ENCODE results near the gene C19orf44. TPM values are rescaled to one million over a fixed set of nuclear protein-coding genes. Genes with fewer than 3 reads are reported as not detected.
"Not testable (repeated sequence)": the region's sequence is repeated elsewhere in the genome, so short reads cannot be mapped to it uniquely, and the experiment has no call there.

The C19orf44 gene
- total RNA-seq, 2 donors from 2014 or later = 1.3 to 2.1 TPM

DNA sequence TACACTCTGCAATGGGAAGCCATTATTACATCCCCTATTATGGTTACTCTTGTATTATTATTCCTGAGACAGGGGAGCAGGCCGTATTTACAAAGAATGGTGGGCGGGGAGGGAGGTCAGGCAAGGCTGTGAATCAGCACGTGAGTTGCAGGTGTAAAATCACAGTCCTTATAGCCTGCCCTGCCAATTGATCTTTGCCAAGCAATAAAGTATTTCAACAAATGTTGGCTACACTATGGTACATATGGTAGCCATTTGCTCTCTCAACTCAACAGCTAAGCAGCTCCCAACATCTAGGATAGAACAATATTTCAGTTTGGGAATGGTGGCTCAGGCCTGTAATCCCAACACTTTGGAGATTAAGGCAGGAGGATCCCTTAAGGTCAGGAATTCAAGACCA lies 36.5 kb upstream of the C19orf44 start:
- ATAC-seq (no peak), DNase-seq (no peak)
- Mint-ChIP-seq H3K4me3 (peak overlapping the region; percentile 36), H3K4me1 (peaks cover 49% of the 10 kb centered on the region), H3K27me3 (no peaks in the 10 kb centered on the region), H3K27ac (no peak overlapping the region), H3K36me3 (ENCODE audit: low read depth) (peaks cover 7% of the 10 kb centered on the region)
- H3K9me3 ChIP-seq (ENCODE audit: control insufficient read depth, low read length, poor library complexity, severe bottlenecking) = no peaks in the 10 kb centered on the region

DNA sequence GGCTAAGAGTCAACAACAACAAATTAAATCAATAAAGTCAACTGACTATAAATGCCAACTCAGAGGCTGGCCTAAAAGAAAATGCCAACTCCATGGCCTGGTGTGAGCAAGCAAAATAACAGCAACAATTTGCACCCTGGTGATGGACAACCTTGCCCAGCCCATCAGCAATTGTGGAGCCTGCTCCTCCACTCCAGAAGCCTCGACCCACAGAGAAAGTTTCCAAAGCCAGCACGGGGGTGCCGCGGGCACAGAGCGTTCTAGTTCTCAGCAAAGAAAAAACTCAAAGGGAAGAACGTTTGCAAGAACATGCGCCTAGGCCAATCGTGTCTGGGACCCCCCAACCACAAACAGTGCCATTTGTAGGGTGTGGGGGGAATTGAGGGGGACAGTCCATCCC lies 35.7 kb upstream of the C19orf44 start:
- H3K27me3 Mint-ChIP-seq = no peaks in the 10 kb centered on the region
- no peak for DNase-seq
- peaks cover 7% of the 10 kb centered on the region for H3K36me3 Mint-ChIP-seq (ENCODE audit: low read depth)
- H3K4me1 Mint-ChIP-seq = peaks cover 50% of the 10 kb centered on the region
- no peak overlapping the region for H3K4me3 Mint-ChIP-seq
- no peak for ATAC-seq
- H3K9me3 ChIP-seq (ENCODE audit: control insufficient read depth, low read length, poor library complexity, severe bottlenecking) = no peaks in the 10 kb centered on the region
- H3K27ac Mint-ChIP-seq = peak overlapping the region; percentile 1

DNA sequence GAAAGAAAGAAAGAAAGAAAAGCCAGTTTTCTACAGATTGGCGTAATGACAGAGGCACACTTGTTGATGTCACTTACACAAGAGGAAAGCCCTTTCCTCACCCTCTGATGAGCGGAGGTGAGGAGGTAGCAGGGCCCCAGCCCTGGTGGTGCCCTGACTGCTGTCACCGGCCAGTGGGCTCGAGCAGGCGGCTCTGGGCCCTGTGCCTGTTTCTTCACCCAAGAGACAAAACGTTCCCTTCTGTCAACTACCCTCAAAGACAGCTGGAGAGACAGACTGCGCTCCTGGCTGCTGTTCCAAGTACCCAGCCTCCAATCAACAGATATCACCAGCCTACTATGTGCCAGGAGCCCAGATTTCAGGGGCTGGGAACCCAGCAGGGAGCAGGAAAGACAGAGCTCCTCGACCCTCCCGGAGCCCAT lies 34.6 kb upstream of the C19orf44 start:
- no peaks in the 10 kb centered on the region for H3K9me3 ChIP-seq (ENCODE audit: control insufficient read depth, low read length, poor library complexity, severe bottlenecking)
- Mint-ChIP-seq H3K36me3 (ENCODE audit: low read depth) (peaks cover 6% of the 10 kb centered on the region), H3K27ac (peak overlapping the region; percentile 41), H3K4me3 (no peak overlapping the region), H3K27me3 (no peaks in the 10 kb centered on the region), H3K4me1 (peaks cover 50% of the 10 kb centered on the region)
- ATAC-seq = no peak
- no peak for DNase-seq

DNA sequence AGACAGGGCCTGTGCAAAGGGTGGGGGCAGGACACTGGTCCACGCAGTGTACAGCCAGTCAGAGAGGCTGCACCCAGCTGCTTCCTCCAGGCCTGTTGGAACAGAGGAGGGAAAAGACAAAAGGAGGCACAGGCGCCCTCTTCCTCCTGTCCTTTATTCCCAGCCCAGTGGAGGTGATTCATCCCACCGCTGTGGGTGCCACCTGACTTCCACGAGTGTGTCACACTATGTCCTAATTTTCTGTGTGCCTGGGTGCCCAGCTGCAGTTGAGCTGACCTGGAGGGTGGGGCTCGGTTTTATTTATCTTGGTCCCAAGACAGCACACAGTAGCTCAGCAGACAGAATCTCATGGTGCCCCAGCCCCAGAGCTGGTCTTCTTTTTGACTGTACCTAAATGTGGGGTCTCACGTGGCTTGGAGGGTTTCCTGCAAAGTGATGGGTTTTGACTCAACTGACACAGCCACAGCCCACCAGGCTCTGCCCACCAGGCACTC lies 33.4 kb upstream of the C19orf44 start:
- Mint-ChIP-seq H3K4me1 (peaks cover 46% of the 10 kb centered on the region), H3K36me3 (ENCODE audit: low read depth) (peaks cover 6% of the 10 kb centered on the region), H3K27me3 (no peaks in the 10 kb centered on the region), H3K4me3 (no peak overlapping the region), H3K27ac (peak overlapping the region; percentile 90)
- no peak for ATAC-seq
- no peak for DNase-seq
- H3K9me3 ChIP-seq (ENCODE audit: control insufficient read depth, low read length, poor library complexity, severe bottlenecking) = no peaks in the 10 kb centered on the region

DNA sequence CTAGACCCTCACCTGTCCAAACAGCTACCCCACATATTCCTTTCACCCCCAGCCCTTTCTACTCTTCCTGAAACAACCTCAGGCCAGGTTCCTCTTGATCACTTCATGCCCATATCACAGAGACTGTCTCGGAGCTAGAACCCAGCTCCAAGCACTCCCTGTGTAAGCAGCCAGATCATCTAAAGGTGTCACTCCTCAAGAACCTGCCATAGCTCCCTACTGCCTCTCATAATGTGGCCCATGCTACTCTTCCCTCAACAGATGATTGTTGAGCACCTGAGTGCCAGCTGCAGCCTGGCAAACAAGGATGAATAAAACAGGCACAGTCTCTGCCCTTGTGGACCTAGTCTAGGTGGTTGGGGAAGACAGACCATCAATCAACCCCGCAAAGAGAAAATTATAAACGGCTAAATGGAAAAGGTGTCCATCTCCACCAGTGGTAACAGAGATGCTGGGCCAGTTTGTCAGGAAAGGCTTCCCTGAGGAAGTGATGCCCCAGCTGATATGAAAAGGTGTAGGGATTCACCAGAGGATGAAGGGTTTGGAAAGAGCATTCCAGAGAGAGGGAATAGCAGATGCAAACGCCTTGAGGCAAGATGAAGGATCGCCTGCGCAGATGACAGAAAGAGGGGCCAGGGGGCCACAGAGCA lies 32.7 kb upstream of the C19orf44 start:
- Mint-ChIP-seq H3K4me1 (peaks cover 43% of the 10 kb centered on the region), H3K27me3 (no peaks in the 10 kb centered on the region), H3K4me3 (no peak overlapping the region), H3K36me3 (ENCODE audit: low read depth) (peaks cover 5% of the 10 kb centered on the region), H3K27ac (peak overlapping the region; percentile 90)
- no peaks in the 10 kb centered on the region for H3K9me3 ChIP-seq (ENCODE audit: control insufficient read depth, low read length, poor library complexity, severe bottlenecking)
- no peak for ATAC-seq
- DNase-seq = no peak

DNA sequence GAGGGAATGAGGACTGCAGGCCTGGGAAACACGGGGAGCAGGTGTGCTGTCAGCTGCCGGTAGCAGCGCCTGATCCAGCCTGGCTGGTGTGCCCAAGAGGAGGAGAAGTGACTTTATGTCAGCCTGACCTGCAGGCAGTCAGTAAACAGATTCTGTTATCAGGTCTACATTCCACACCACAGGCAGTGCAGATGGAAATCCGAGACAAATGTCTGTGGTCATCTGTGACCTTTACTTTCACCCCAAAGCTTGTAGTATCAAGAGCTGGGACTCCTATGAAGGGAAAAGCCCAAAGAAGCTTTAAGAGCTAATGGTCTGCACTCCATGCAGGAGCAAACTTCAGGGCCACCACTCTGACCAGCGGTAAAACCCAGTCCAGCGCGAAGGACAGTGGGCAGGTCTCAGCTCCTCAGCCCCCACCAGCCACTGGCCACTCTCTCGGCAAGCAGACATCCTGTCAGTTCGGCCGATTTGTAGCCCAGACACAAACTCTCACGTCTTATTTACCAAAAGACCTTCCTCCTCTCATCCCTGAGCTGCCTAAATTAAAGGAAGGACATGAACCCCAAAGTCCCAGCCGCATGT lies 32.1 kb upstream of the C19orf44 start:
- Mint-ChIP-seq H3K4me1 (peaks cover 44% of the 10 kb centered on the region), H3K27me3 (no peaks in the 10 kb centered on the region), H3K36me3 (ENCODE audit: low read depth) (peaks cover 2% of the 10 kb centered on the region), H3K27ac (peak overlapping the region; percentile 90), H3K4me3 (no peak overlapping the region)
- H3K9me3 ChIP-seq (ENCODE audit: control insufficient read depth, low read length, poor library complexity, severe bottlenecking) = no peaks in the 10 kb centered on the region
- DNase-seq (no peak), ATAC-seq (no peak)

DNA sequence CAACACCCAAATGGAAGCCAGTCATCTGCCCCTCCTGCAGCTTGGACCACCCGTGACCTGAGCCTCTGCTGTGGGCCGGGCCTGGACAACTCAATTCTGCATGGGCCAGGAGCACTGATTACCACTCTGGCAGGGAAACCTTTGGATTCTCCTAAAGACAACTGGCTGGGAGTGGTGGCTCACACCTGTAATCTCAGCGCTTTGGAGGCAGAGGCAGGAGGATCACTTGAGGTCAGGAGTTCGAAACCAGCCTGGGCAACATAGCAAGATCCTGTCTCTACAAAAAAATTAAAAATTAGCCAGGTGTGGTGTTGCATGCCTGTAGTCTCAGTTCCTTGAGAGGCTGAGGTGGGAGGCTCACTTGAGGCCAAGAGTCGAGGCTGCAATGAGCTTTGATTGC lies 31.0 kb upstream of the C19orf44 start:
- no peak overlapping the region for H3K4me3 Mint-ChIP-seq
- peaks cover 2% of the 10 kb centered on the region for H3K36me3 Mint-ChIP-seq (ENCODE audit: low read depth)
- peaks cover 46% of the 10 kb centered on the region for H3K4me1 Mint-ChIP-seq
- no peak for ATAC-seq
- no peak for DNase-seq
- no peak overlapping the region for H3K27ac Mint-ChIP-seq
- H3K27me3 Mint-ChIP-seq = no peaks in the 10 kb centered on the region
- no peaks in the 10 kb centered on the region for H3K9me3 ChIP-seq (ENCODE audit: control insufficient read depth, low read length, poor library complexity, severe bottlenecking)

DNA sequence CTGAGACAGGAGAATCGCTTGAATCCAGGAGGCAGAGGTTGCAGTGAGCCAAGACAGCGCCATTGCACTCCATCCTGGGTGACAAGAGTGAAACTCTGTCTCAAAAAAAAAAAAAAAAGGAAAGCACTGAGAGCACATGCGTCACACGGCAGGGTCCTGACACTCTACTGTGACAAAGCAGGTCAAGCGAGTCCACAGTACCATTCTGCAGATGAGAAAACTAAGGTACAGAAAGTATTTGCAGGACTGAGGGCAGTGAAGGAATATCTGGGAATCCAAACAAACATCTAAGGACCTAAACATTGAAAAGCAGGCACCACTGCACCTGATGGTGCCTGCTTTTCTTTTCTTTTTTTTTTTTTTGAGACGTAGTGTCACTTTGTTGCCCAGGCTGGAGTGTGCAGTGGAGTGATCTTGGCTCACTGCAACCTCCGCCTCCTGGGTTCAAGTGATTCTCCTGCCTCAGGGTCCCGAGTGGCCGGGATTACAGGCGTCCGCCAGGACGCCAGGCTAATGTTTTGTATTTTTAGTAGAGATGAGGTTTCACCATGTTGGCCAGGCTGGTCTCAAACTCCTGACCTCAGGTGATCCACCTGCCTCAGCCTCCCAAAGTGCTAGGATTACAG lies 29.3 kb upstream of the C19orf44 start:
- peaks cover 50% of the 10 kb centered on the region for H3K4me1 Mint-ChIP-seq
- not testable (repeated sequence) for H3K27me3 Mint-ChIP-seq; H3K27ac Mint-ChIP-seq; H3K36me3 Mint-ChIP-seq (ENCODE audit: low read depth); H3K4me3 Mint-ChIP-seq; H3K9me3 ChIP-seq (ENCODE audit: control insufficient read depth, low read length, poor library complexity, severe bottlenecking); DNase-seq; ATAC-seq

DNA sequence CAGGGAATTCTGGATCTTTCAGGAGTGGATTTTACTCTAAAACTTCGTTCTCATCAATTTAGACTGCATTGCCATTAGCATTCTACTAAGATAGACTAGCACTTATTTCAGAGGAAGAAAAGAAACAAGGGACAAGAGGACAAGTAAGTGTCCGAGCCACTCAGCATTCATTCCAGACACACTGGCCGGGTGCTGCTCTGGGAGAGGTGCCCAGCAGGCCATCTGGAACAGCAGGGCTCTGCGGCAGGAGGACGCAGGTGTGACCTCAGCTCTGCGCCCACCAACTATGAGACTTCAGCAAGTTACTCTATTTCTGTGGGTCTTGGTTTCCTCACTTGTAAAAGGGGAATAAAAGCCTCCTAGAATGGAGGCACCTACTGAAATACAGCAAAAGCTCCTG lies 28.6 kb upstream of the C19orf44 start:
- H3K4me1 Mint-ChIP-seq = peaks cover 47% of the 10 kb centered on the region
- ATAC-seq = no peak
- H3K4me3 Mint-ChIP-seq = no peak overlapping the region

DNA sequence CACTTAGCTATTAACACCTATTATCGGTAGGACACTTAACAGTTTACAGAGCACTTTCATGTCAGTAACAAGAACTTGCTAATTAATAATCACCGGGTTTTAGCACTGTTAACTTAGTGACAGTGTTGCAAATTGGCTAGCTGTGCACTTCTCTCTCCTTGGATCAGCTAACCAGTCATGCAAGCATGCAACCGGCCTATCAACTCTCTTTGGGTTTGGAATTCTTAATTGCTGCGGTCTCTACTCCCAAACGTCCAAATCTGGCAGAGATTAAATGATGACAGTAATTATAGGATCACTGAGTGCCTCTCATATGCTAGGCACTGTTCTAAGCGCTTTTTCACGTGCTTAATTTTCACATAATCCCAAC lies 25.7 kb upstream of the C19orf44 start:
- Mint-ChIP-seq H3K27ac (peak overlapping the region; percentile 32), H3K4me1 (peaks cover 34% of the 10 kb centered on the region)

More for the DNA sequence above, 28.6 kb upstream of the C19orf44 start:
- H3K9me3 ChIP-seq (ENCODE audit: control insufficient read depth, low read length, poor library complexity, severe bottlenecking) = no peaks in the 10 kb centered on the region
- no peak overlapping the region for H3K27ac Mint-ChIP-seq
- H3K27me3 Mint-ChIP-seq = no peaks in the 10 kb centered on the region
- no peak for DNase-seq
- peaks cover 2% of the 10 kb centered on the region for H3K36me3 Mint-ChIP-seq (ENCODE audit: low read depth)

DNA sequence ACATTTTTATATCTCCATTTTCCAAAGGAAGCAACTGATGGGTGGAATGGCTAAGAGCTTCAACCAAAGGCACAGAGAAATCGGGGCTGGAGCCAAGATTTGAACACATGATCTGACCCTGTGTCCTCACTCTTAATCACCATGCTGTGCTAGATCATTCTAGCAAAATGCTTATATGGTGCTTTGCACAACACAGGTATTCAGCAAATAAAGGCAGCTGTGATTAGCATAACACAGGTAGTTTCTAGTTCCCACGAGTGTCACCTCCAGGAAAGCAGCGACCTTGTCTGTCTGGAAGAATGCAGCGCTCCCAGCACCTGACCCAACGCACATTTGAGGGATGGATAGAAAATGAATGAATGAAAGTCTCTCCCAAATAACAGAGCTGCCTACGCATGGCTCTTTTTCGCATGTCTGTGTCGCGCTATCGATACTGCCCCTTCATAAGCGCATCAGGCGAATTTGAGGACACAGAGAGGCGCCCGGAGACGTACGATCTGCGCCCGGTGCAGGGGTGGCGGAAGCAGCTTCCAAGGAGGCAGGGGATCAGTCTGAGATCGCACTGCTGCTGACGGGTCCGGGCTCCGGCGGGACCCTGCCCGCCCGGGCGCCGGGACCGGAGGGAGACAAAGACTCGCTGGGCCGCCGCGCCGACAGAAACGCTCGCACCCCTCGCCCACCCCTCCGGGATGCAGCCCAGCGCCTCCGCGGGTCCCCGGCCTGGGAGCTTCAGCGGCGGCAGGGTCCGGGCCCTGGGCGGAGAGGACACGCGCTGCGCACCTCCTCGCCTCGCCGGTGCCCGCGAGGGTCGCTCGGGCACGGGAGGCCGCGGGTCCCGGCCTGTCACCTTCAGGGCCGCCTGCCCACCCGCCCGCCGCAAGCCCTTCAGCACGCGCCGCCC lies 25.0 kb upstream of the C19orf44 start:
- no peaks in the 10 kb centered on the region for H3K9me3 ChIP-seq (ENCODE audit: control insufficient read depth, low read length, poor library complexity, severe bottlenecking)
- ATAC-seq = peak; percentile 18
- Mint-ChIP-seq H3K36me3 (ENCODE audit: low read depth) (peaks cover 2% of the 10 kb centered on the region), H3K4me1 (peaks cover 33% of the 10 kb centered on the region), H3K4me3 (peak overlapping the region; percentile 89), H3K27me3 (no peaks in the 10 kb centered on the region), H3K27ac (peak overlapping the region; percentile 32)
- DNase-seq = peak in 2 of 3 donors; percentile 9 to 16

More for the DNA sequence above, 25.7 kb upstream of the C19orf44 start:
- H3K36me3 Mint-ChIP-seq (ENCODE audit: low read depth) = peaks cover 2% of the 10 kb centered on the region
- peak overlapping the region; percentile 89 for H3K4me3 Mint-ChIP-seq
- no peaks in the 10 kb centered on the region for H3K27me3 Mint-ChIP-seq
- no peaks in the 10 kb centered on the region for H3K9me3 ChIP-seq (ENCODE audit: control insufficient read depth, low read length, poor library complexity, severe bottlenecking)
- DNase-seq = no peak
- no peak for ATAC-seq

DNA sequence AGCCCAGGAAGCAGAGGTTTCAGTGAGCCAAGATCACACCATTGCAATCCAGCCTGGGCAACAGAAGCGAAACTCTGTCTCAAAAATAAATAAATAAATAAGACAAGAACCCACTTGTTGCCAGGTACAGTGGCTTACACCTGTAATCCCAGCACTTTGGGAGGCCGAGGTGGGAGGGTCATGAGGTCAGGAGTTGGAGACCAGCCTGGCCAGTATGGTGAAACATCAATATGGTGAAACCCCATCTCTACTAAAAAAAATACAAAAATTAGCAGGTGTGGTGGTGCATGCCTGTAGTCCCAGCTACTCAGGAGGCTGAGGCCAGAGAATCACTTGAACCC lies 23.7 kb upstream of the C19orf44 start:
- not testable (repeated sequence) for H3K27me3 Mint-ChIP-seq
- Mint-ChIP-seq H3K27ac (peak overlapping the region; percentile 19), H3K4me3 (peak overlapping the region; percentile 82)

DNA sequence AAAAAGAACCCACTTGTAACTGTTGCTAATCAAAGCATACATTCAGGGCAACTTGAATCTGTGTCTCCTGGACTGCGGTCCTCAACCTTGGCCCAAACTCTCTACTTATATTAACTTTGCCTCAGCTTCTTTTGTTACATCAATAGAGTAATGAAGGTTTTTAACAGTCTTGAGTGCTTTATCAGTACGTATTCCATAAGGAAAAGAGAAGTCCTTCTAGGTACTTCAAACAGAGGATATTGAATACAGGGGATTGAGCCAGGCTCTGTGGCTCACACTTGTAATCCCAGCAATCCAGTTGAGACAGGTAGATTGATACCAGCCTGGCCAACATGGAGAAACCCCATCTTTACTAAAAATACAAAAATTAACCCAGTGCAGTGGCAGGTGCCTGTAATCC lies 23.2 kb upstream of the C19orf44 start:
- Mint-ChIP-seq H3K36me3 (ENCODE audit: low read depth) (peaks cover 2% of the 10 kb centered on the region), H3K4me1 (peaks cover 22% of the 10 kb centered on the region), H3K27me3 (no peaks in the 10 kb centered on the region), H3K27ac (no peak overlapping the region), H3K4me3 (peak overlapping the region; percentile 28)
- ATAC-seq (no peak), DNase-seq (no peak)
- no peaks in the 10 kb centered on the region for H3K9me3 ChIP-seq (ENCODE audit: control insufficient read depth, low read length, poor library complexity, severe bottlenecking)

More for the DNA sequence above, 23.7 kb upstream of the C19orf44 start:
- not testable (repeated sequence) for H3K9me3 ChIP-seq (ENCODE audit: control insufficient read depth, low read length, poor library complexity, severe bottlenecking); H3K36me3 Mint-ChIP-seq (ENCODE audit: low read depth); ATAC-seq; DNase-seq
- H3K4me1 Mint-ChIP-seq = peaks cover 26% of the 10 kb centered on the region
